AG09319 (cell line): ENCODE data around the gene KCNC1.
A peak's percentile ranks its signal among the peaks of the same experiment; 100 is the strongest.

Experiments
- DNase-seq: peaks from one replicate; pipeline ENCODE4 v3.0.0-alpha.2; 2010; ENCODE audit warnings: low read depth; ENCODE audit errors: extremely low read depth
- TF ChIP-seq, protein P1 (sequence below): IDR thresholded peaks from 2 replicates; pipeline ENCODE4 v1.5.1; 2011; ENCODE audit warnings: low read depth, mild to moderate bottlenecking, inconsistent platforms, low read length, moderate library complexity

Gene KCNC1

DNA sequence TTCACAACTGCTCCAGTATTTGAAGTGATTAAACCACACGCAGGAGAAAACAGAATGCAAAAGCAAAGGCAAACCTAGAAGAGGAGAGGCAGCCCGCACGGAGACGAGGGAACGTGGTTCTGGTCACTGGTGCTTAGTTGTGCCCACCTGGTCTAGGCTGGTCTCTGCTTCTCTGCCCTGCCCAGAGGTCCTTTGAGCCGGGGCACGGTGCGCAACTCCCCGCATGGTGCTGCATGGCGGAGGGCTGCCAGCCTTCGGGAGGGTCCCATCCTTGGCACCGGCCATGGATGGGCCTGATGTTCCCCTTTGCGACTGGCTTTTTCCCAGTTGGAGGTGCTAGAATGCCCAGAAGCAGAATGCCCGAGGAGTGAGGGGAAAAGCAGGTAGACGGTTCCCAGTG lies 46.1 kb downstream of the KCNC1 start:
- TF ChIP-seq, protein P1, sequence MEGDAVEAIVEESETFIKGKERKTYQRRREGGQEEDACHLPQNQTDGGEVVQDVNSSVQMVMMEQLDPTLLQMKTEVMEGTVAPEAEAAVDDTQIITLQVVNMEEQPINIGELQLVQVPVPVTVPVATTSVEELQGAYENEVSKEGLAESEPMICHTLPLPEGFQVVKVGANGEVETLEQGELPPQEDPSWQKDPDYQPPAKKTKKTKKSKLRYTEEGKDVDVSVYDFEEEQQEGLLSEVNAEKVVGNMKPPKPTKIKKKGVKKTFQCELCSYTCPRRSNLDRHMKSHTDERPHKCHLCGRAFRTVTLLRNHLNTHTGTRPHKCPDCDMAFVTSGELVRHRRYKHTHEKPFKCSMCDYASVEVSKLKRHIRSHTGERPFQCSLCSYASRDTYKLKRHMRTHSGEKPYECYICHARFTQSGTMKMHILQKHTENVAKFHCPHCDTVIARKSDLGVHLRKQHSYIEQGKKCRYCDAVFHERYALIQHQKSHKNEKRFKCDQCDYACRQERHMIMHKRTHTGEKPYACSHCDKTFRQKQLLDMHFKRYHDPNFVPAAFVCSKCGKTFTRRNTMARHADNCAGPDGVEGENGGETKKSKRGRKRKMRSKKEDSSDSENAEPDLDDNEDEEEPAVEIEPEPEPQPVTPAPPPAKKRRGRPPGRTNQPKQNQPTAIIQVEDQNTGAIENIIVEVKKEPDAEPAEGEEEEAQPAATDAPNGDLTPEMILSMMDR, result no peak
- DNase-seq, result no peak

DNA sequence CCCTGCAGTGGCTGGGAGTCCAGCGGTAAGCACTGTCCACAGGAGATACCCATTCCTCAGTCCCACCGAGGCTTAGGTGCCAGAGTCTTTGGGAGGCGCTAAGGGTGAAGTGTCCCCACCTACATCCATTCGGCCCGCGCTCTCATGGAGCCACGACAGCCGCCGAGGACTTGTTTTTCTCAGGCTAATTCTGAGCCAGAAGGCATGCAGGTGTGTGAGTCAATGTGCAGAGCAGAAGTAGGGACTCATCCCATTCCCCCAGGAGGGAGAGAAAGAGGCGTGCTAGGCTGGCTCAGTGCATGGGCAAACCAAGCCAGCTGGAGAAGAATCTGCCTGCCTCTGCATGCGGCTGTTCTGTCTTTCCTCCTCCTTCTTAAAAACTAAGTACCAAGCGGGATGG lies 46.6 kb downstream of the KCNC1 start:
- TF ChIP-seq, protein P1, result no peak
- DNase-seq, result no peak

DNA sequence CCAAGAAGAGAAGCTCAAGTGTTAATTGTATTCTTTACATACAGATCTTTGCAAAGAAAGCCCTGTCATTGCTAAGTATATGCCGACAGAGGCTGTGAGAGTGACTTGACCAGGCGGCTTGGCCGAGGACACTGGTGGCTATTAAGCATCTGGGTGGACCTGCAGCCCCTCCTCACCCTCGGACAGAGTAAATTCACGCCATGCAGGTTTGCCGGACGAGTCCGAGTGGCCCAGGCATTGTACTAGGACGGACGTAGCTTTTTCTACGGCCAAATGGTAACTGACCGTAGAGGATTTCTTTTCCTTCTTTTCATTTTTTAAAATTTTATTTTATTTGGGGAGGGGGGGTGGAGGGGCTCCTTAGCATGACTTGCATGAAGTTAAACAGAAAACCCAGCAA lies 47.0 kb downstream of the KCNC1 start:
- TF ChIP-seq, protein P1, result no peak
- no peak for DNase-seq

DNA sequence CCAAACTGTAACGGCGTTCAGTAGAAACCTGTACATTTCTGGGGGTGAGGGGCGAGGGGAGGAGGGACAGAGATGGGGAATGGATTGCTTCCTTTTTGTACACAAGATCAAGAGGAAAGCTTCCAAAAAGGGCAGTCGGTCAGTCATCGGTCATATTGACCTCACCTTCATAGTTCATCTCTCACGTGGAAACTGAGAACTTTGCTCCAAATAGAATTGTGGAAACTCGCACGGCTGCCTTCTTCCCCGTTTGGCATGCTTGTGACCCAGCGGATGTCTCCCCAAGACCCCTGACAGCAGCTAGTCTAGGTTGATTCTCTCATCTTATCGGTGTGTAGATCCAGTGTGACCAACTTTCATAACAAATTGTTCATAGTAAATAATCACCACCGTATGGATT lies 47.6 kb downstream of the KCNC1 start:
- TF ChIP-seq, protein P1, result no peak
- no peak for DNase-seq

DNA sequence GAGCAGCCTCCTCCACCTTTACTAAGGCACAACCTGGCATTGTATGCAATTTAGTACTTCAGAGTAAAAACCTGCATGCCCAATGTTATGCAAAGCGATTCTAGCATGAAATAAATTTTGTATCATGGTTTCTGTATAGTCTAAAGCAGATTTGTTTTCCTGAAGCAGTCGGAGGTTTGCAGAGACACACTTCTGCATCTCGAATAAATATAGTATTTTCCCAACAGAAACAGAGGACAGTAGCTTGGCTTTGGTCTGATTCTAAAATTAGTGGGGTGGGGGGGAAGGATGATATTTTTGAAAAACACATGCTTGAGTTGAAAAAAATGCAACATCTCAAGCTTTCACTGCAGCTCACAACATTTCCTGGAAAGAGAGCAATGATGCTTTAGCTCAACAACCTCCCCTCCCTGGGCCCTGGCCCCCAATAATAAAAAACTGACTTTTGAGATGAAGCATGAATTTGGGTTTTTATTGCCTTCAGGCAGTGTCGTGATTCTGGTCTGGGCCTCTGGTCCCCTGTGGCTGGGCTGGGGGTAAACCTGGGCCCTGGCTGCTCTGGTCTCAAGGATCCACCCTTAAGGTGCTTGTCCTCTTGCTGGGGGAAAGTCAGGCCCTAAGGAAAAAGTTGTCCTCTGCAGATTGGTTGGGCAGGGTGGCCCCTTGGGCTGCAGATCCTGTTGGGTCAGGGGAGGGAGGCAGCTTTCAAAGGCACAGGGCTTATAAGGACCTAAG lies 48.2 kb downstream of the KCNC1 start:
- no peak for DNase-seq
- TF ChIP-seq, protein P1, result no peak

DNA sequence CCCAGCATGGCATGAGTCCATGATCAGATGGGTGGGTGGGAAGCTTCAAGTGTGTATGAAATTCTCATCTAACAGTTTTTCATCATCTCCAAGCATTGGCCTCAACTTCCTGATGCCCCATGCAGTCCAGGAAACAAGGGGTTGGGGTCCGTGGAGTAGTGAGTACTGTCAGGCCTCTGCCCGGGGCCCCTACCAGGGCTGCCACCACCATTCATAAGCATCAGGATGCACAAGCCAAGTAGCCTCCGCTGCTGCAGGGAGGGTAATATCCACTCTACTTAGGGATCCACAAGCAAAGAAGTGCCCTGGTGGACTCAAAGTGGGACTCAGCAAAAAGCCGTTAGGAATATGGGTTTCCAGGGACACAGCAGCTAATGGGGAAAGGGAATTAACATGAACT lies 49.3 kb downstream of the KCNC1 start:
- no peak for DNase-seq
- TF ChIP-seq, protein P1, result no peak

DNA sequence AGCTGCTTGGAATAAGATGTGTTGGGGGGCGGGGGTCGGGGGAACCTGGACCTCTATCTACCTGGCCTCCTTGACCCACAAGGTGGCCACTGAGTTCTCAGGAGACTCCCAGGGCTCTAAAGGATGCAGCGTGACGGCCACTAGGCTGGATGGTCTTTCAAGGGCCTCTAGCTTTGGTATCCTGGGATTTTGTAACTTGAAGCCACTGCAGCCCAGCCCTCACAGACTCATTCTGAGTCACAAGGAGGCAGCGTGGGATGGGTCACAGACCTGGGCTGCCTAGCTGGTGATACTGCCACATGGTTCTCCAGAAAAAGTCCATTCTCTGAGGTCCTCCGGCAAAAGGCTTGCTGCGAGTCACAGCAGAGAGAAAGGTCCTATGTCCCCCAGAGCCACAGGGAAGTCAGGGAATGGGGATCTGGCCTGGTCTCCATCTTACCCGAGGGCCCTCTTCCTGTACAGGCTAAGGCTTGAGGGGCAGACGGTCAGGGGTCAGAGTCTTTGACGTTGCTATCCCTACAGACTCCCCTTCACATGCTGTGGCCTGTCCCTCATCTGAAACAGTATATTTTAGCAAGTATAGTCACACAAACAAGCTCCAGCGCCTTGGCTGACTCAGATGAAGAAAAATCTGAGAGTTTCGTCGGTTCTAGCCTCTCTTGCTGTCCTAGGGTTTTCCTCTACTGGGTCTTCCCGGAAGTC lies 52.4 kb downstream of the KCNC1 start:
- DNase-seq, result peak; percentile 24
- TF ChIP-seq, protein P1, result no peak
